Activated naive CD4-positive, alpha-beta T cell treated with anti-CD3 and anti-CD28 coated beads, Interleukin-2, amount 50 U/mL, for 24 hours (primary cell): Measurements from ENCODE around the gene FALEC.

ENCODE experiments used
- H3K27ac Mint-ChIP-seq: one replicate; pipeline ENCODE4 v1.8.0; 2021; ENCODE audit warnings: mild to moderate bottlenecking, mixed read lengths
- H3K27me3 Mint-ChIP-seq: one replicate; pipeline ENCODE4 v1.8.0; 2021; ENCODE audit warnings: mixed read lengths
- H3K36me3 Mint-ChIP-seq: one replicate; pipeline ENCODE4 v1.8.0; 2021; ENCODE audit warnings: mixed read lengths
- H3K4me1 Mint-ChIP-seq: one replicate; pipeline ENCODE4 v1.8.0; 2021; ENCODE audit warnings: mixed read lengths
- H3K4me3 Mint-ChIP-seq: one replicate; pipeline ENCODE4 v1.8.0; 2021; ENCODE audit warnings: mild to moderate bottlenecking, mixed read lengths
- H3K9me3 Mint-ChIP-seq: one replicate; pipeline ENCODE4 v1.8.0; 2021; ENCODE audit warnings: mixed read lengths

The FALEC gene

DNA sequence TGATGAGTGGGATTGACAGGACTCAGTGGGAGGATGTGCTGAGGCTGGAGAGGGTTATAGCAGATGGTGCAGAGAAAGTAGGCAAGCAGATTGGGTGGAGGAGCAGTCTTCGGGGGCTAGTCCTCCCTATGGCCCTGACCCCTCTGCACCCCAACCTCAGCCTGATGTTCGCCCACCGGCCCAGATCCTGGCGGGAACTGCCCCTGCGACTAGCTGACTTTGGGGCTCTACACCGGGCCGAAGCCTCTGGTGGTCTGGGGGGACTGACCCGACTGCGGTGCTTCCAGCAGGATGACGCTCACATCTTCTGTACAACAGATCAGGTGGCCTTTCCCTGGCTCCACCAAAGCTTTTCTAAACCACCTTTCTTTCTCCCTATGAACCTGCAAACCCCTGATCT is 17.2 kb upstream of the FALEC start:
- Mint-ChIP-seq H3K4me1 (no peaks in the 10 kb centered on the region), H3K4me3 (no peak overlapping the region), H3K27ac (no peak overlapping the region), H3K27me3 (no peaks in the 10 kb centered on the region), H3K36me3 (peaks cover 5% of the 10 kb centered on the region), H3K9me3 (no peaks in the 10 kb centered on the region)

DNA sequence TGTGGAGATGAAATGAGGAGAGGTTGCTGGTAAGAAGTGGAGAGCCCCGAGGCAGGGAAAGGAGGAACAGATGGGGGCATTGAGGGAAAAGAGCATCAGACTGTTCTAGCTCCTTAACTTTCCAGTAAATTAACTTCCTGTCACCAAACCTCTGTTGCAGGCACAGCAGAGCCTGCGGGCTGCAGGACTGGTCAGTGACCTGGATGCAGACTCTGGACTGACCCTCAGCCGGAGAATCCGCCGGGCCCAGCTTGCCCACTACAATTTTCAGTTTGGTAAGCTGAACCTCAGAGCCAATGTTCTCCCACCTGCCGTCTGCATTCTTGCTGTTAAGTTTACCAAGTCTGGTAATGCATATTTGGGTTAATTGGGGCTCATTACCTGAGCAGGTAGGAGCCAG is 10.1 kb upstream of the FALEC start:
- Mint-ChIP-seq H3K4me1 (no peaks in the 10 kb centered on the region), H3K36me3 (peaks cover 9% of the 10 kb centered on the region), H3K27ac (no peak overlapping the region), H3K9me3 (no peaks in the 10 kb centered on the region), H3K4me3 (no peak overlapping the region), H3K27me3 (no peaks in the 10 kb centered on the region)

DNA sequence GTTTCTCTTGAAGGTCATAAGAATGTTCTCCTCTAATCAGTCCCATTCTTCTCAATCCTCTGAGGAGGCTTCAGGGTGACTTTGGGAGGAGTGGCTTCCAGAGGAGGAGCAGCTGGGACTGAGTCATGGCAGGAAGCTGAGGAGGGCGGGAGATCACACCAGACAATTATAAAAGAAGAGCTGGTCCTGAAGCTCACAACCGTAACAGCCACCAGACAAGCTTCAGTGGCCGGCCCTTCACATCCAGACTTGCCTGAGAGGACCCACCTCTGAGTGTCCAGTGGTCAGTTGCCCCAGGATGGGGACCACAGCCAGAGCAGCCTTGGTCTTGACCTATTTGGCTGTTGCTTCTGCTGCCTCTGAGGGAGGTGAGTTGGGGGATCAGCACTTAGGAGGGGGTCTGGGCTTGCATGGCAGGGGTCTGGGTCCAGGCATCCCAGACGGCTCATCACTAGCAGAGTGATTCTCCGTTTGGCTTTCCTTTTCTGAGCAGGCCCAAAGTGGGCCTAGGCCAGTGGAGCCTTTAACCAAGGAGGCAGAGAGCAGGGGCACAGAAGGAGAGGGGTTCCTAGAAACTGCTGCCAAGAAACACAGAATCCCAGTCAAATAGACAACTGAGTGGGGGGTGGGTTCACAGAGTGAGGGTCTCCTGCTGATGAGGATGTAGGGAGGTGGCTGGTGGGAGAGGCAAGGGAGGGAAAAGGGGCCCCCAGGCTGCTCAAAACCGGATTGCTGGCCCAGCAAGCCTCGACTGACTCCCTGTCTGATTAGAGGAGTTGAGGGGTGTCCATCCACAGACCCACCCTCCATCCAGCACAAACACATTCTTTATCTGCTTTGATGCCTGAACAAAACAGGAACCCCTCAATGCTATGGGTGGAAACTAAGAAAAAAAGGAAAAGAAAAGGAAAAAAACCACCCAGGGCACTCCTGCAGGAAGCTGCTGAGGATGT is 7.4 kb upstream of the FALEC start, which contains the start of gene ECM1:
Gene ECM1, plus strand, starts transcription at position 198 of the 953 bp plus-strand sequence. Its CDS starts 101 bp downstream, at position 299.
- H3K27ac Mint-ChIP-seq = peak within 1 kb of the TSS; percentile 23
- H3K4me1 Mint-ChIP-seq = no peaks in the 10 kb centered on the region
- peaks cover 9% of the 10 kb centered on the region for H3K36me3 Mint-ChIP-seq
- no peaks in the 10 kb centered on the region for H3K9me3 Mint-ChIP-seq
- no peak within 1 kb of the TSS for H3K4me3 Mint-ChIP-seq
- H3K27me3 Mint-ChIP-seq = no peaks in the 10 kb centered on the region

DNA sequence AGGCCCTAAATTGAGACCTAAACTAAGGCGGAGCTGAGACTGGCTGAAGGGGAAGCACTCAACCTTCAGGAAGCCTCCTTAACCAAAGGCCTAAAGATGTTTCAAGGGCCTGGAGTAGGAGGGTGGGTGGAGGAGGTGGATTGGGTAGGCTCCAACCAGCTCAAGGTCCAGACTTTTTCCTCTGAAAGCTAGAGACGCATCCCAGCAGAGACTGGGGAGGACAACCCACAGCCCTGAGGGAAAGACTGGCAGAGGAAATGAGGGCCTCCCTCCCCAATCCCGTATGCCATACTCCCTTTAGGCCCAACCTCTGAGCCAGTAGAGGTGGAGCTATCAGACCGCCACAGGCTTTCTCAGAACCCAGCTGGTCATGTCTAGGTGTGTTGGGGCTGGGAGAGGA is 6.6 kb upstream of the FALEC start:
- no peaks in the 10 kb centered on the region for H3K27me3 Mint-ChIP-seq

DNA sequence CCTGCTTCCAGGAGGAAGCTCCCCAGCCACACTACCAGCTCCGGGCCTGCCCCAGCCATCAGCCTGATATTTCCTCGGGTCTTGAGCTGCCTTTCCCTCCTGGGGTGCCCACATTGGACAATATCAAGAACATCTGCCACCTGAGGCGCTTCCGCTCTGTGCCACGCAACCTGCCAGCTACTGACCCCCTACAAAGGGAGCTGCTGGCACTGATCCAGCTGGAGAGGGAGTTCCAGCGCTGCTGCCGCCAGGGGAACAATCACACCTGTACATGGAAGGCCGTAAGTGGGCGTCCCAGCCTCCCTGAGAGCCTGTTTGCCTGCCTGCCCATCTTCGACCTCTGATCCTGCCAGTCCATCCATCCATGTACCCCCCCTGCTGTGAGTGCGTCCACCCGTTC is 4.0 kb upstream of the FALEC start:
- Mint-ChIP-seq H3K4me3 (no peak overlapping the region), H3K4me1 (peaks cover 10% of the 10 kb centered on the region), H3K27ac (no peak overlapping the region), H3K9me3 (no peaks in the 10 kb centered on the region), H3K27me3 (no peaks in the 10 kb centered on the region), H3K36me3 (peaks cover 5% of the 10 kb centered on the region)

More for the DNA sequence above, 6.6 kb upstream of the FALEC start:
- Mint-ChIP-seq H3K4me1 (no peaks in the 10 kb centered on the region), H3K36me3 (peaks cover 9% of the 10 kb centered on the region), H3K4me3 (no peak overlapping the region), H3K9me3 (no peaks in the 10 kb centered on the region), H3K27ac (peak overlapping the region; percentile 23)

DNA sequence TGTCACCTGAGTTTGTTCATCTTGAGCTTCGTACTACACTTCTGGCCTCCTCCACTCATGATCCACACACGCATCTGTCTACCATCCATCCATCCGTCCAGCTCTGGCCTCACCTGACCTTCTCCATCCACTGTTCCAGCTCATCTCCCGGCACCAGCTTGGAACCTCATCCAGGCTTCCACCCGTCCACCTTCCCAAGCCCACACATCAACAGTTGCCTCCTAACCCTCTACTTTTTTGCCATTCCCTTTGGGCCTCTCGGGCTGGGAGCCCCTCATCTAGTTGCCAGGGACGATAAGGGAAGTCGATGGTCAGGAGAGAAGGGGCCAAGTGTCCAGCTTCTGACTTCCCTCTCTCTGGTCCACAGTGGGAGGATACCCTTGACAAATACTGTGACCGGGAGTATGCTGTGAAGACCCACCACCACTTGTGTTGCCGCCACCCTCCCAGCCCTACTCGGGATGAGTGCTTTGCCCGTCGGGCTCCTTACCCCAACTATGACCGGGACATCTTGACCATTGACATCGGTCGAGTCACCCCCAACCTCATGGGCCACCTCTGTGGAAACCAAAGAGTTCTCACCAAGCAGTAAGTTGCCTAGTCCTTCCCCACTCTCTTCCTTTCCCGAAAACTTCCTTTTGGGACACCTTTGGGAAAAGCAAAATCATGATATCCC is 3.4 kb upstream of the FALEC start:
- Mint-ChIP-seq H3K27ac (no peak overlapping the region), H3K4me3 (no peak overlapping the region)

DNA sequence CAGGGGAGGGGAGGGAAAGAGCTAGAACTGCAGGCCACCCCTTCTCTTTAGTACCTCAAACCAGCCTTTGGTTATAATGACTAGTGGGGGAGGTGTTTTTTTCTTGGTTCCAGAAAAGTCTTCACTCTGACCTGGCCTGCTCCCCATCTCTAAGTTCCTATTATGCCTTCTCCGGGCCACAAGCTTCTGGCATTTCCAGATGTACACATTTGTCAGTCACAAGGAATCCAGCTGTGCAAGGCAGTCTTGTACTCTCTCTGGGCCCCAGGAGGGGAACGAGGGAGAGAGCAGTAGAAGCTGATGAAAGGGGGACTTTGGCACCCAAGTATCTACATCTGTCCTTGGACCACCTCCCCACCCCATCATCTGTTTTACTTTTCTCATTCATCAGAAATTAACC is 2.7 kb upstream of the FALEC start:
- H3K9me3 Mint-ChIP-seq = no peaks in the 10 kb centered on the region

More for the DNA sequence above, 3.4 kb upstream of the FALEC start:
- Mint-ChIP-seq H3K4me1 (peaks cover 12% of the 10 kb centered on the region), H3K9me3 (no peaks in the 10 kb centered on the region), H3K27me3 (no peaks in the 10 kb centered on the region), H3K36me3 (peaks cover 3% of the 10 kb centered on the region)

DNA sequence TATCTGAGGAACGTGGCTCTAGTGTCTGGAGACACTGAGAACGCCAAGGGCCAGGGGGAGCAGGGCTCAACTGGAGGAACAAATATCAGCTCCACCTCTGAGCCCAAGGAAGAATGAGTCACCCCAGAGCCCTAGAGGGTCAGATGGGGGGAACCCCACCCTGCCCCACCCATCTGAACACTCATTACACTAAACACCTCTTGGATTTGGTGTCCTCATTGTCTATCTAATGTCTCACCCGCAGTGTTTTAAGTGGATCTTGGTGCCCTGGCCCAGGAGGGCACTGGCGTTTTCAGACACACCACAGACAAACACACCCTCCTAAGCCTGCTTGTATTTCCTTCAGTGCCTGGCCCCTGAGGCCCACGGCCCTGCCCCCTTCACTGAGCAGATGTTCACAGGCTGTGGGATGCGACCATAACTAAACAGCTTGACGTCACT is 2.2 kb upstream of the FALEC start:
- Mint-ChIP-seq H3K27ac (no peak overlapping the region), H3K9me3 (no peaks in the 10 kb centered on the region), H3K36me3 (no peaks in the 10 kb centered on the region), H3K4me1 (peaks cover 12% of the 10 kb centered on the region), H3K4me3 (no peak overlapping the region), H3K27me3 (no peaks in the 10 kb centered on the region)

More for the DNA sequence above, 2.7 kb upstream of the FALEC start:
- no peaks in the 10 kb centered on the region for H3K27me3 Mint-ChIP-seq
- peaks cover under 1% of the 10 kb centered on the region for H3K36me3 Mint-ChIP-seq
- H3K4me3 Mint-ChIP-seq = no peak overlapping the region
- H3K4me1 Mint-ChIP-seq = peaks cover 12% of the 10 kb centered on the region
- H3K27ac Mint-ChIP-seq = no peak overlapping the region

DNA sequence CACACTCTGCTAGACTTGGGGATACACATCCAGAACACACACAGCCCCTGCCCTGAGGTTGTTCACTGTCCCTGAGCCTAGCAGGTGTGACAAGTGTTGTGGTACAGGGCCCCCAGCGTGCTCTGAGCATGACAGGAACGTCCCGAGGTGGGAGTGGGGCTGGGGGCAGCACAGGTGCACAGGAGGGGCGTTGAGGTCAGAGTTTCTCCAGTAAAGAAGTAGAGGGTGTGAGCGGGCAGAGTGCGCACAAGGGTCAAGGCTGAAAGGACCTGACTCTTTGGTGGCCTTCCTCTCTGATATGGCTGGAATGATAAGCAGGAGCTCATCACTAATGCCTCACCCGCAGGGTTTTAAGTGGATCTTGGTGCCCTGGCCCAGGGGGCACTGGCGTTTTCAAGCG is 1.3 kb upstream of the FALEC start:
- Mint-ChIP-seq H3K27me3 (no peaks in the 10 kb centered on the region), H3K4me3 (peak overlapping the region; percentile 93), H3K36me3 (no peaks in the 10 kb centered on the region), H3K4me1 (peaks cover 12% of the 10 kb centered on the region), H3K9me3 (no peaks in the 10 kb centered on the region), H3K27ac (no peak overlapping the region)

DNA sequence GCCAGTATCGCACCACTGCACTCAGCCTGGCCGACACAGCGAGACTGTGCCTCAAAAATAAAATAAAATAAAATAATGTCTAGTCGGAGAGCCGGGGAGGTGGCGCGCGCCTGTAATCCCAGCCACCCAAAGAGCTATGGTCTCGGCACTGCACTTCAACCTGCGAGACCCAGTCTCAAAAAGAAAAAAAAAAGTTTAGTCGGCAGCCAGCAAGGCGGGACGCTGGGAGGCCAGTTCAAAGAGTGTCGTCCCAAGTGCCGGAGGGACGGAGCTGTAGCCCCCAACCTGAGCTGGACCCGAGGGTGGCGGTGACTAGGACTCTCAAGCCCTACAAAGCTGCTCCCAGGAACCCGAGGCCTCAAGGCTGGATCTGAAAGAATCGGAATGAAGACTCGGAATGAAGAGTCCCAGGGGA is 632 bp upstream of the FALEC start:
- H3K27ac Mint-ChIP-seq = no peak overlapping the region
- no peaks in the 10 kb centered on the region for H3K9me3 Mint-ChIP-seq
- no peaks in the 10 kb centered on the region for H3K36me3 Mint-ChIP-seq

DNA sequence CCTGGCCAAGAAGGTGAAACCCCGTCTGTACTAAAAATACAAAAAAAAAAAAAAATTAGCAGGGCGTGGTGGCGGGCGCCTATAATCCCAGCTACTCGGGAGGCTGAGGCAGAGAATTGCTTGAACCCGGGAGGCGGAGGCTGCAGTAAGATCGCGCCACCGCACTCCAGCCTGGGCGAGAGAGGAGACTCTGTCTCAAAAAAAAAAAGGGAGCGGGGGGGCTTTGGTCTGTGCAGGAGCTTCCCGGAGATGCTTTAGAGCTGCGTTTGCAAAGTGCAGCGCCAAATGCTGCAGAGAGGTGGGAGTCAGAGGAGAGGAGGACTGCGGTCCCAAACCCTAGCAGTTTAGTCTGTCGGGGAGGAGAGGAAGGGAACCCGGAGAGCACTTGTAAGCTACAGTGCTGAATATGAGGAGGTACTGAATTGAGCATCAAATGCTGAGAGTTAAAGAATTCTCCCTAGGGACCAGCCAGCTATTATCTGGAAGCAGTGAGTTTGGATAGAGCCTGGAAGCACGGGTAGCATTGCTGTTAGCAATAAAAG is 569 bp downstream of the FALEC start:
- Mint-ChIP-seq H3K4me3 (peak overlapping the region; percentile 93), H3K27ac (peak overlapping the region; percentile 59), H3K4me1 (peaks cover 12% of the 10 kb centered on the region), H3K27me3 (no peaks in the 10 kb centered on the region), H3K9me3 (no peaks in the 10 kb centered on the region), H3K36me3 (no peaks in the 10 kb centered on the region)

More for the DNA sequence above, 632 bp upstream of the FALEC start:
- Mint-ChIP-seq H3K27me3 (no peaks in the 10 kb centered on the region), H3K4me3 (peak overlapping the region; percentile 93), H3K4me1 (peaks cover 12% of the 10 kb centered on the region)

DNA sequence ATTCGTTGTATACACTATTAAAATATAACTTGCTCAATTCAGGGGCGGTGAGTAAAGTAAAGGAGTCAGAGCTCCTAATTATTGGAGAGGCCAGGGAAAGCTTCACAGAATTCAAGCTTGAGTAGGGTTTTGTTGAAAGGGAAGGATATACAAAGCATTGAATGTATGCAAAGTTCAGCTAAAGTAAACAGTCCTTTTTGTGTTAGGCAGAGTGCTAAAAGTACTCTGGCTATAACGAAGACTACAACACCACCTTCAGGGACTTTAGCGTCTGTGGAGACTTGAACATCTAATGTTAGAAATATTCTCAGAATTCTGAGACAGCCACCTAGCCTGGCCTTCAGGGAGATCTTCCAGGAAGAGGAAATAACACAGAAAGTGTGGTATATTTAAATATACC is 1.1 kb downstream of the FALEC start:
- no peak overlapping the region for H3K27ac Mint-ChIP-seq
- H3K27me3 Mint-ChIP-seq = no peaks in the 10 kb centered on the region
- peak overlapping the region; percentile 93 for H3K4me3 Mint-ChIP-seq
- H3K36me3 Mint-ChIP-seq = no peaks in the 10 kb centered on the region
- H3K9me3 Mint-ChIP-seq = no peaks in the 10 kb centered on the region
- H3K4me1 Mint-ChIP-seq = peaks cover 12% of the 10 kb centered on the region

DNA sequence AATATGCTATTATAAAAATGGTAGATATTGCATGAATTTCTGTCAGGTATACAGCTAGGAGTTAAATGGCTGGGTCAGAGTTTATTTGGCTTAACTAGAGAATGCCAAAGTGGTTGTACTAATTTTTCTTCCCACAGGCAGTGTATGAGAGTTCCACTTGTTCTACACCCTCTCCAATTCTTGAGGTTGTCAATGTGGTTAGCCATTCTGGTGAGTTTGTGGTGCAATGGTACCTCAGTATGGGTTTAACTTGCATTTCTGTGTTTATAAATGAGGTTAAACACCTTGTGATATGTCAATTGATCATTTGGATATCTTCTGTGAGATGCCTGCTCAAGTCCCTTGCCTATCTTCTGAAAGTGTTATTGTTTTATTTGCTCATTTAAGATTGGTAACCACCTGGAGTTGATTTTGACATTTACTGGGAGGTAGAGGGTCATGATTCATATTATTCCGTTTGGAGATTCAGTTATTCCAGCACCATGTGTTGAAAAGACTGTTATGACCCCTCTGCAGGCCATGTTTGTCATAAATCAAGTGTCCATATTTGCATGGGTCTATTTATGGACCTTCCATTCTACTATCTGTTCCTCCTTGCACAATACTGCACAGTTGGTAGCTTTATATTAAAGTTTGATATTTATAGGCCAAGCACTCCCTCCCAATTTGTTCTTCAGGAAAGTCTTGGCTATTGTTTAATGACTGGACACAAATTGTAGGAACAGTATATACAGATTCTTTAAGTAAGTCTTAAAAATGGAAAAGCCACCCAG is 5.8 kb downstream of the FALEC start:
- H3K4me1 Mint-ChIP-seq = peaks cover 4% of the 10 kb centered on the region
- no peaks in the 10 kb centered on the region for H3K27me3 Mint-ChIP-seq
- H3K27ac Mint-ChIP-seq = no peak overlapping the region
- no peaks in the 10 kb centered on the region for H3K9me3 Mint-ChIP-seq
- no peak overlapping the region for H3K4me3 Mint-ChIP-seq
- no peaks in the 10 kb centered on the region for H3K36me3 Mint-ChIP-seq

DNA sequence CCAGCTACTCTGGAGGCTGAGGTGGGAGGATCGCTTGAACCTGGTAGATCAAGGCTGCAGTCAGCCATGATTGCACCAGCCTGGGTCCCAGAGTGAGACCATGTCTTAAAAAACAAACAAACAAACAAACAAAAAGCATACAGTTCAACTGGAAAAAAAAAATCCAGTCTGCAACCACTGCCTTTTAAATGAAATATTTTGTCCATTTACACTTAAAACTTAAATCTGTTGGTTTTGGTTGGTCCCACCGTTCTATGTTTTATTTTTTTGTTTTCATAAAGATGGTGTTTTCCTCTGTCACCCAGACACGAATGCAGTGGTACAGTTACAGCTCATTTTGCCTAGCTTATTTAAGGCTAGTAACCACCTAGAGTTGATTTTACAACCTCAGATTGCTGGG is 9.8 kb downstream of the FALEC start:
- no peaks in the 10 kb centered on the region for H3K36me3 Mint-ChIP-seq
- no peak overlapping the region for H3K27ac Mint-ChIP-seq
- no peaks in the 10 kb centered on the region for H3K9me3 Mint-ChIP-seq
- no peaks in the 10 kb centered on the region for H3K4me1 Mint-ChIP-seq
- H3K4me3 Mint-ChIP-seq = no peak overlapping the region
- no peaks in the 10 kb centered on the region for H3K27me3 Mint-ChIP-seq

DNA sequence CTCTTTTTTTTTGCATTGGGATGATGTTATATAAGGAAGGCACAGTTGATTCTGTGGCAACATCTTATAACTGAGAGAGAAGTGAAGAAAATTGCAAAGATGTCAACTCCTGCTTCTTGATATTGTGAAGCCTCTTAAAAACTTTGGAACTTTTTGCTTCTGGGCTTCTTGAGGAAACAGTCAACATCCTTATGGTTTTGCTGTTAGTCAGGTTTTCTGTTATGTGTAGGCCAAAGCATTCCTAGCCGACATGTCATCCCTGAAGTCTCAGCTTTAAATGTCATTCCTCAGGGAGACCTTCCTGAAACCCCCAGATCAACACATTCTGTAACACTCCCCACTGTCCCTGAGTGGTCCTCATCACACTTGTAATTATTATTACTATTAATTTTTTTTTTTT is 12.6 kb downstream of the FALEC start:
- Mint-ChIP-seq H3K36me3 (no peaks in the 10 kb centered on the region), H3K4me3 (no peak overlapping the region), H3K27ac (no peak overlapping the region), H3K4me1 (peaks cover 4% of the 10 kb centered on the region), H3K27me3 (no peaks in the 10 kb centered on the region), H3K9me3 (no peaks in the 10 kb centered on the region)
